ENCODE data around the gene MYO1A.

Gene MYO1A

DNA sequence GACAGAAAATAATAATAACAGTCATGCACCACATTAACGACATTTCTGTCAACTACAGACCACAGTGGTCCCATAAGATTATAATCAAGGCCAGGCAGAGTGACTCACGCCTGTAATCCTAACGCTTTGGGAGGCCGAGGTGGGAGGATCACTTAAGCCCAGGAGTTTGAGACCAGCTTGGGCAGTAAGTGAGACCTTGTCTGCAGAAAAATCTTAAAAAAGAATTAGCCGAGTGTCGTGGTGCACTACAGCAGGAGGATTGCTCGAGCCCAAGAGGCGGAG lies 47.6 kb upstream of the MYO1A start:
- Histone ChIP-seq H3K27me3 (ENCODE audit: insufficient read depth, low read length, poor library complexity) (no peaks in the 10 kb centered on the region), H3K4me3 (ENCODE audit: low read depth in 1 of 2, low read length in 2 of 2) (no peak overlapping the region), H3K9me3 (ENCODE audit: insufficient read depth, low read length, severe bottlenecking) (no peaks in the 10 kb centered on the region), H3K4me1 (ENCODE audit: insufficient read depth, low read length) (no peaks in the 10 kb centered on the region), H4K20me1 (ENCODE audit: insufficient read depth, low read length) (peaks cover 11% of the 10 kb centered on the region), H2AFZ (ENCODE audit: low read depth, low read length) (no peak overlapping the region), H3K79me2 (ENCODE audit: insufficient read depth, low read length) (no peaks in the 10 kb centered on the region), H3K9ac (ENCODE audit: low read depth, low read length) (no peak overlapping the region), H3K27ac (ENCODE audit: low read length) (no peak overlapping the region), H3K36me3 (ENCODE audit: insufficient read depth, low read length) (peaks cover 63% of the 10 kb centered on the region), H3K4me2 (ENCODE audit: insufficient read depth, low read length) (no peak overlapping the region)
- TF ChIP-seq, protein P1, sequence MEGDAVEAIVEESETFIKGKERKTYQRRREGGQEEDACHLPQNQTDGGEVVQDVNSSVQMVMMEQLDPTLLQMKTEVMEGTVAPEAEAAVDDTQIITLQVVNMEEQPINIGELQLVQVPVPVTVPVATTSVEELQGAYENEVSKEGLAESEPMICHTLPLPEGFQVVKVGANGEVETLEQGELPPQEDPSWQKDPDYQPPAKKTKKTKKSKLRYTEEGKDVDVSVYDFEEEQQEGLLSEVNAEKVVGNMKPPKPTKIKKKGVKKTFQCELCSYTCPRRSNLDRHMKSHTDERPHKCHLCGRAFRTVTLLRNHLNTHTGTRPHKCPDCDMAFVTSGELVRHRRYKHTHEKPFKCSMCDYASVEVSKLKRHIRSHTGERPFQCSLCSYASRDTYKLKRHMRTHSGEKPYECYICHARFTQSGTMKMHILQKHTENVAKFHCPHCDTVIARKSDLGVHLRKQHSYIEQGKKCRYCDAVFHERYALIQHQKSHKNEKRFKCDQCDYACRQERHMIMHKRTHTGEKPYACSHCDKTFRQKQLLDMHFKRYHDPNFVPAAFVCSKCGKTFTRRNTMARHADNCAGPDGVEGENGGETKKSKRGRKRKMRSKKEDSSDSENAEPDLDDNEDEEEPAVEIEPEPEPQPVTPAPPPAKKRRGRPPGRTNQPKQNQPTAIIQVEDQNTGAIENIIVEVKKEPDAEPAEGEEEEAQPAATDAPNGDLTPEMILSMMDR (IDR thresholded peaks at IDR 0.05; ENCODE audit: borderline replicate concordance, extremely low read depth, low read length, poor library complexity, severe bottlenecking): no peak
- TF ChIP-seq EZH2 (IDR thresholded peaks at IDR 0.05; ENCODE audit: borderline replicate concordance, low read depth, low read length, severe bottlenecking): no peak
- DNase-seq (no peak), ATAC-seq (ENCODE audit: insufficient read depth, low read depth) (no peak)

GRCh38 chr12:57096748-57097553 lies 47.0 kb upstream of the MYO1A start:
- no peaks in the 10 kb centered on the region for H3K27me3 ChIP-seq (ENCODE audit: insufficient read depth, low read length, poor library complexity)
- ATAC-seq (ENCODE audit: insufficient read depth, low read depth): no peak

DNA sequence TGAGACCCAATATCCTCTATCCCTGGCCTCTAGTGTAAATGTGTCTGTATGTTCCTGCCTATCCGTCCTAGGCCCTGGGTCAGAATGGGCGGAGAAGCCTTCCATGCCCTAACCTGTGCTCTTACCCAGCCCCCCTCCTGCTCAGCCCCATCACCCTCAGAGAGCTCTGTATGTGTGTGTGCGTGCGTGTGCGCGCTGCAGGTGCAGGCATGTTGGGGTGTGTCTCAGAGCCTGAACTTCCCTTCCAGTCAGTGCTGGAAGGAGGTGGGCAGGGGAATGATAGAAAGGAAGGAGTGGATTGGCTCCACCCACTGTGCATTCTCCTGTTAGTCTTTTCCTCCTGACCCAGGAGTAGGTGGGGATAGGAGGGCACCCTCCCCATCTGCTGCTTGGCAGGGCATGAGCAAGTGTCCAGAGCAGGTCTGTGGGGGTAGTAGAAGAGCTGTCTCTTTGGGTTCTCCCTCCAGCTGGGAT lies 46.2 kb upstream of the MYO1A start:
- peaks cover 16% of the 10 kb centered on the region for H4K20me1 ChIP-seq (ENCODE audit: insufficient read depth, low read length)
- H3K79me2 ChIP-seq (ENCODE audit: insufficient read depth, low read length): no peaks in the 10 kb centered on the region
- H3K4me3 ChIP-seq (ENCODE audit: low read depth in 1 of 2, low read length in 2 of 2): no peak overlapping the region
- H3K9me3 ChIP-seq (ENCODE audit: insufficient read depth, low read length, severe bottlenecking): no peaks in the 10 kb centered on the region
- no peak for ATAC-seq (ENCODE audit: insufficient read depth, low read depth)
- H3K4me2 ChIP-seq (ENCODE audit: insufficient read depth, low read length): no peak overlapping the region
- no peaks in the 10 kb centered on the region for H3K27me3 ChIP-seq (ENCODE audit: insufficient read depth, low read length, poor library complexity)
- no peak for DNase-seq
- H3K9ac ChIP-seq (ENCODE audit: low read depth, low read length): no peak overlapping the region
- TF ChIP-seq, protein P1 (IDR thresholded peaks at IDR 0.05; ENCODE audit: borderline replicate concordance, extremely low read depth, low read length, poor library complexity, severe bottlenecking): no peak
- TF ChIP-seq EZH2 (IDR thresholded peaks at IDR 0.05; ENCODE audit: borderline replicate concordance, low read depth, low read length, severe bottlenecking): no peak
- H2AFZ ChIP-seq (ENCODE audit: low read depth, low read length): no peak overlapping the region
- peaks cover 73% of the 10 kb centered on the region for H3K36me3 ChIP-seq (ENCODE audit: insufficient read depth, low read length)
- H3K4me1 ChIP-seq (ENCODE audit: insufficient read depth, low read length): no peaks in the 10 kb centered on the region
- no peak overlapping the region for H3K27ac ChIP-seq (ENCODE audit: low read length)

More at GRCh38 chr12:57096748-57097553, 47.0 kb upstream of the MYO1A start:
- DNase-seq: no peak
- Histone ChIP-seq H3K9me3 (ENCODE audit: insufficient read depth, low read length, severe bottlenecking) (no peaks in the 10 kb centered on the region), H3K4me3 (ENCODE audit: low read depth in 1 of 2, low read length in 2 of 2) (no peak overlapping the region), H4K20me1 (ENCODE audit: insufficient read depth, low read length) (peaks cover 16% of the 10 kb centered on the region), H3K9ac (ENCODE audit: low read depth, low read length) (no peak overlapping the region), H3K36me3 (ENCODE audit: insufficient read depth, low read length) (peaks cover 66% of the 10 kb centered on the region), H3K27ac (ENCODE audit: low read length) (no peak overlapping the region), H3K4me2 (ENCODE audit: insufficient read depth, low read length) (no peak overlapping the region), H3K4me1 (ENCODE audit: insufficient read depth, low read length) (no peaks in the 10 kb centered on the region), H2AFZ (ENCODE audit: low read depth, low read length) (no peak overlapping the region), H3K79me2 (ENCODE audit: insufficient read depth, low read length) (no peaks in the 10 kb centered on the region)
- TF ChIP-seq, protein P1 (IDR thresholded peaks at IDR 0.05; ENCODE audit: borderline replicate concordance, extremely low read depth, low read length, poor library complexity, severe bottlenecking): no peak
- TF ChIP-seq EZH2 (IDR thresholded peaks at IDR 0.05; ENCODE audit: borderline replicate concordance, low read depth, low read length, severe bottlenecking): no peak

All from DND-41 (cell line).